Breast epithelium (tissue), 3 donors: ENCODE results near the gene RP9.
A peak's percentile ranks its signal among the peaks of the same experiment; 100 is the strongest.

ENCODE experiments used
- POLR2A ChIP-seq: fragments of 450-650 bp; IDR thresholded peaks from one replicate; pipeline ENCODE4 v1.6.1; 2016; ENCODE audit warnings: antibody characterized with exemption, mild to moderate bottlenecking, moderate library complexity
- TF ChIP-seq, protein P1 (sequence below), 3 donors: fragments of 450-650 bp; IDR thresholded peaks; one replicate each; pipeline ENCODE4 v1.5.1; 2016 to 2017; ENCODE audit warnings: antibody characterized with exemption in 3 of 3, mild to moderate bottlenecking in 3 of 3, moderate library complexity in 3 of 3

DNA sequence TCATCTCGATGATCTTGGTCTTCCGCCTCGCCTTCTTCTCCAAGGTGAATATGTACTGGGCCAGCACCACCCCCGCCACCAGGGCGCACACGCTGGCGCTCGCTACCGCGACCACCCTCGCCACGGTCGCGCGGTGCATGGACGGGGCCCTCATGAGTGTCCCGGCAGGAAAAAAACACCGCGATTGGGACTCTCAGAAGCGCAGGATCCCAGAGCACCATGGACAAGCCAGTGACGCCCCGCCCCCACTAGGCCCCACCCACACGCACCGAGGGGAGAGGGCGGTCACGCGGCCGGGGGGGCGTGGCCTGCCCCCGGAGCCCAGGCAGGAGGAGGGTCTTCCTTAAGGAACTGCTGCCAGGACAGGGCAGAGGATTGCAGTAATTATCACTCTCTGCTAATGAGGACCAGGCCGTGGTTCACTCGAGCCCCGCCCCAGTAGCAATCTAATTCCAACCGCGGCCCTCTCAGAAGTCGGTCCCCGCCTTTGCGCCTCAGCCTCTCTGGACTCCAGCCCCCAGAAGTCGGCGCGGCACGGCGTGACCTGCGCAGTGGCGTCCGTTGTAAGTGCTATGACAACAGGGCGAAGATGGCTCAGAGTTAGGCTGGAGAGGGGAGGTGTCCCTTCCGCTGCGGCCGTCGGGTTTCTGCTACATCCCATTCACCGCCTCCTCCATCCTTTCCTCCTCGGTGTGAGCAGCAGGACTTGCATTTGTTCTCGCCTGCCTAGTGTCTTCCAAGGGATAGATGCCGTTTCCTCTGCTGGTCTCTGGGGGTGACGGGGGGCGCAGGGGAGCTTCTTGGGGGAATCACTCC, 20.0 kb upstream of the RP9 start, which contains the start of gene BBS9:
- TF ChIP-seq, protein P1, sequence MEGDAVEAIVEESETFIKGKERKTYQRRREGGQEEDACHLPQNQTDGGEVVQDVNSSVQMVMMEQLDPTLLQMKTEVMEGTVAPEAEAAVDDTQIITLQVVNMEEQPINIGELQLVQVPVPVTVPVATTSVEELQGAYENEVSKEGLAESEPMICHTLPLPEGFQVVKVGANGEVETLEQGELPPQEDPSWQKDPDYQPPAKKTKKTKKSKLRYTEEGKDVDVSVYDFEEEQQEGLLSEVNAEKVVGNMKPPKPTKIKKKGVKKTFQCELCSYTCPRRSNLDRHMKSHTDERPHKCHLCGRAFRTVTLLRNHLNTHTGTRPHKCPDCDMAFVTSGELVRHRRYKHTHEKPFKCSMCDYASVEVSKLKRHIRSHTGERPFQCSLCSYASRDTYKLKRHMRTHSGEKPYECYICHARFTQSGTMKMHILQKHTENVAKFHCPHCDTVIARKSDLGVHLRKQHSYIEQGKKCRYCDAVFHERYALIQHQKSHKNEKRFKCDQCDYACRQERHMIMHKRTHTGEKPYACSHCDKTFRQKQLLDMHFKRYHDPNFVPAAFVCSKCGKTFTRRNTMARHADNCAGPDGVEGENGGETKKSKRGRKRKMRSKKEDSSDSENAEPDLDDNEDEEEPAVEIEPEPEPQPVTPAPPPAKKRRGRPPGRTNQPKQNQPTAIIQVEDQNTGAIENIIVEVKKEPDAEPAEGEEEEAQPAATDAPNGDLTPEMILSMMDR (IDR thresholded peaks at IDR 0.05), result no peak
- peak; percentile 27 for TF ChIP-seq POLR2A
